GM21528 (cell line): Measurements from ENCODE around the gene SRRM2.

Experiments
- ATAC-seq: cut with Tn5 transposase; IDR thresholded peaks from one replicate; pipeline ENCODE4 v1.9.1; 2021; ENCODE audit warnings: mild to moderate bottlenecking, moderate library complexity; ENCODE audit not compliant: unreplicated experiment, low FRiP score

Gene SRRM2

DNA sequence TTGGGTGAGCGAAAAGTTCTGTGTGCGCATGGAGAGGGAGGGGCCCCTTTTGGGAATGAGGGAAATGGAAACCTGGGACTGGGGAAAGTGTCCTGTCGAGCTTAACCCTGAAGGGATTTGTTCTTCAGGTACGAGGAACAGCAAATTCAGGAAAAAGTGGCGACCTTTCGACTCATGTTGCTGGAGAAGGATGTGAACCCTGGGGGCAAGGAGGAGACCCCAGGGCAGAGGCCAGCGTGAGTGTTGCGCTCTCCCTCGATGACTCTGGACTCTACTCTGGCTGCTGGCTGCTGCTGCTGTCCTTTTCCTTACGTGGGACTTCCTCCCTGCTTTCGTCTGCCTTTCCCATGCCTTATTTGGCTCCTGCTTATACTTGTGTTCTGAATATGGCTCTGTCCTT lies 4.9 kb downstream of the SRRM2 start:
- no peak for ATAC-seq

DNA sequence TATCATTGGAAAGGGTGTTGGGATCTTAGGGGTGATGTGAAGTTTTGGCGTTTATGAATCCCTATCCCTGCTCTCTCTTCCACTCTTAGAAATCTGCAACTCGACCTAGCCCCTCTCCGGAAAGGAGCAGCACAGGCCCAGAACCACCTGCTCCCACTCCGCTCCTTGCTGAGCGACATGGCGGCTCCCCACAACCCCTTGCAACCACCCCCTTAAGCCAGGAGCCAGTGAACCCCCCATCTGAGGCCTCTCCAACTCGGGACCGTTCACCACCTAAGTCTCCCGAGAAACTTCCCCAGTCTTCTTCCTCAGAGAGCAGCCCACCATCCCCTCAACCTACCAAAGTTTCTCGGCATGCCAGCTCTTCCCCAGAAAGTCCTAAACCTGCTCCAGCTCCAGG lies 9.0 kb downstream of the SRRM2 start:
- ATAC-seq: no peak

DNA sequence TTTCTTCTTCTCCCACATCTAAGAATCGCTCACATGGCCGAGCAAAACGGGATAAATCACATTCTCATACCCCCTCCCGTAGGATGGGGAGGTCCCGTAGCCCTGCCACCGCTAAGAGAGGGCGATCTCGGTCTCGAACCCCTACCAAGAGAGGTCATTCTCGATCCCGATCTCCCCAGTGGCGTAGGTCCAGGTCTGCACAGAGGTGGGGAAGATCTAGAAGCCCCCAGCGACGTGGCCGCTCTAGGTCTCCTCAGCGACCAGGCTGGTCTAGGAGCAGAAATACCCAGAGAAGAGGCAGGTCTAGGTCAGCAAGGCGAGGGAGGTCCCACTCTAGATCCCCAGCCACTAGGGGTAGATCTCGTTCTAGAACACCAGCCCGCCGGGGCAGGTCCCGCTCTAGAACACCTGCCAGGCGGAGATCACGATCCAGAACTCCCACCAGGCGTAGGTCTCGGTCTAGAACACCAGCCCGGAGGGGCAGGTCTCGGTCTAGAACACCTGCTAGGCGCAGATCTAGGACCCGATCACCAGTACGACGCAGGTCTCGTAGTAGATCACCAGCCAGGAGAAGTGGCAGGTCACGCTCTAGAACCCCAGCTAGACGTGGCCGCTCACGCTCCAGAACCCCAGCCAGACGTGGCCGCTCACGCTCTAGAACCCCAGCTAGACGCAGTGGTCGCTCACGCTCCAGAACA lies 9.6 kb downstream of the SRRM2 start:
- no peak for ATAC-seq

DNA sequence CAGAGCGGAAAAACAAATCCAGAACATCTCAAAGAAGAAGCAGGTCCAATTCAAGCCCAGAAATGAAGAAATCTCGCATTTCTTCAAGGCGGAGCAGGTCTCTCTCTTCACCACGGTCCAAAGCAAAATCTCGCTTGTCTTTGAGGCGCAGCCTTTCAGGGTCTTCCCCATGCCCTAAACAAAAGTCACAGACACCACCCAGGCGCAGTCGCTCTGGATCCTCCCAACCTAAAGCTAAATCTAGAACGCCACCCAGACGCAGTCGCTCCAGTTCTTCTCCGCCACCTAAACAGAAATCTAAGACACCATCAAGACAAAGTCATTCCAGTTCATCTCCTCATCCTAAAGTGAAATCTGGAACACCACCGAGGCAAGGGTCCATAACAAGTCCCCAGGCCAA lies 10.3 kb downstream of the SRRM2 start:
- ATAC-seq: no peak

DNA sequence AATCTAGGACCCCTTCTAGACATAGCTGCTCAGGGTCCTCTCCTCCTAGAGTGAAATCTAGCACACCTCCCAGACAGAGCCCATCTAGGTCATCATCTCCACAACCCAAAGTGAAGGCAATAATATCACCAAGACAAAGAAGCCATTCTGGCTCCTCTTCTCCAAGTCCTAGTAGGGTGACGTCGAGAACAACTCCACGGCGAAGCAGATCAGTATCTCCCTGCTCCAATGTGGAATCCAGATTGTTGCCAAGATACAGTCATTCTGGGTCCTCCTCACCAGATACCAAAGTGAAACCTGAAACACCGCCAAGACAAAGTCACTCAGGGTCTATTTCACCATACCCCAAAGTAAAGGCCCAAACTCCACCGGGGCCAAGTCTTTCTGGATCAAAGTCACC lies 10.7 kb downstream of the SRRM2 start:
- ATAC-seq: no peak

DNA sequence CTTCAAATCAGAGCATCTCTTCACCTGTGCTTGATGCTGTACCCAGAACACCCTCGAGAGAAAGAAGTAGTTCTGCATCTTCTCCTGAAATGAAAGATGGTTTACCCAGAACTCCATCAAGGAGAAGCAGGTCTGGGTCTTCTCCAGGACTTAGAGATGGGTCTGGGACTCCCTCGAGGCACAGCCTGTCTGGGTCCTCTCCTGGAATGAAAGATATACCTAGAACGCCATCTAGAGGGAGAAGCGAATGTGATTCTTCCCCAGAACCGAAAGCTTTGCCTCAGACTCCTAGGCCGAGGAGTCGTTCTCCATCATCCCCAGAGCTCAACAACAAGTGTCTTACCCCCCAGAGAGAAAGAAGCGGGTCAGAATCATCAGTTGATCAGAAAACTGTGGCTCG lies 12.3 kb downstream of the SRRM2 start:
- ATAC-seq: no peak

DNA sequence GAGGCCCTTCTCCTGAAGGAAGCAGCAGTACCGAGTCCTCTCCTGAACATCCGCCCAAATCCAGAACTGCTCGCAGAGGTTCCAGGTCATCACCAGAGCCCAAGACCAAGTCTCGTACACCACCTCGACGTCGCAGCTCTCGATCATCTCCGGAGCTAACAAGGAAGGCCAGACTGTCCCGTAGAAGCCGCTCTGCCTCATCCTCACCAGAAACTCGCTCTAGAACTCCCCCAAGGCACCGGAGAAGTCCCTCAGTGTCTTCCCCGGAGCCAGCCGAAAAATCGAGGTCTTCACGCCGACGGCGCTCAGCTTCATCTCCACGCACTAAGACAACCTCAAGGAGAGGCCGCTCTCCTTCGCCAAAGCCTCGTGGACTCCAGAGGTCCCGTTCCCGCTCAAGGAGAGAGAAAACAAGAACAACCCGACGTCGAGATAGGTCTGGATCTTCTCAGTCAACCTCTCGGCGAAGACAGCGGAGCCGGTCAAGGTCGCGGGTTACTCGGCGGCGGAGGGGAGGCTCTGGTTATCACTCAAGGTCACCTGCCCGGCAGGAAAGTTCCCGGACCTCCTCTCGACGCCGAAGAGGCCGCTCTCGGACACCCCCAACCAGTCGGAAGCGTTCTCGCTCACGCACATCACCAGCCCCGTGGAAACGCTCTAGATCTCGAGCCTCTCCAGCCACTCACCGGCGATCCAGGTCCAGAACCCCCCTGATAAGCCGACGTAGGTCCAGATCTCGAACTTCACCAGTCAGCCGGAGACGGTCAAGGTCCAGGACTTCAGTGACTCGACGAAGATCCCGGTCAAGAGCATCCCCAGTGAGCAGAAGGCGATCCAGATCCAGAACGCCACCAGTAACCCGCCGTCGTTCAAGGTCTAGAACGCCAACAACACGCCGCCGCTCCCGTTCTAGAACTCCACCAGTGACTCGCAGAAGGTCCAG lies 13.3 kb downstream of the SRRM2 start:
- no peak for ATAC-seq

DNA sequence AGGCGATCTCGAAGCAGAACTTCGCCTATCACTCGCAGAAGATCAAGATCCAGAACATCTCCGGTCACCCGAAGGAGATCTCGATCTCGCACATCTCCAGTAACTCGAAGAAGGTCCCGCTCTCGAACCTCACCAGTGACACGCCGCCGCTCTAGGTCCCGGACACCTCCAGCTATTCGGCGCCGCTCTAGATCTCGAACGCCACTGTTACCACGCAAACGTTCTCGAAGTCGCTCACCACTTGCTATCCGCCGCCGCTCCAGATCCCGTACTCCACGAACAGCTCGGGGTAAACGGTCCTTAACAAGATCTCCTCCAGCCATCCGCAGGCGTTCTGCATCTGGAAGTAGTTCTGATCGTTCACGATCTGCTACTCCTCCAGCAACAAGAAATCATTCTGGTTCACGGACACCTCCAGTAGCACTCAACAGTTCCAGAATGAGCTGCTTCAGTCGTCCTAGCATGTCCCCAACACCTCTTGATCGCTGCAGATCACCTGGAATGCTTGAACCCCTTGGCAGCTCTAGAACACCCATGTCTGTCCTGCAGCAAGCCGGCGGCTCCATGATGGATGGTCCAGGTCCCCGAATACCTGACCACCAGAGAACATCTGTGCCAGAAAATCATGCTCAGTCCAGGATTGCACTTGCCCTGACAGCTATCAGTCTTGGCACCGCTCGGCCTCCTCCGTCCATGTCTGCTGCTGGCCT lies 14.1 kb downstream of the SRRM2 start:
- no peak for ATAC-seq

DNA sequence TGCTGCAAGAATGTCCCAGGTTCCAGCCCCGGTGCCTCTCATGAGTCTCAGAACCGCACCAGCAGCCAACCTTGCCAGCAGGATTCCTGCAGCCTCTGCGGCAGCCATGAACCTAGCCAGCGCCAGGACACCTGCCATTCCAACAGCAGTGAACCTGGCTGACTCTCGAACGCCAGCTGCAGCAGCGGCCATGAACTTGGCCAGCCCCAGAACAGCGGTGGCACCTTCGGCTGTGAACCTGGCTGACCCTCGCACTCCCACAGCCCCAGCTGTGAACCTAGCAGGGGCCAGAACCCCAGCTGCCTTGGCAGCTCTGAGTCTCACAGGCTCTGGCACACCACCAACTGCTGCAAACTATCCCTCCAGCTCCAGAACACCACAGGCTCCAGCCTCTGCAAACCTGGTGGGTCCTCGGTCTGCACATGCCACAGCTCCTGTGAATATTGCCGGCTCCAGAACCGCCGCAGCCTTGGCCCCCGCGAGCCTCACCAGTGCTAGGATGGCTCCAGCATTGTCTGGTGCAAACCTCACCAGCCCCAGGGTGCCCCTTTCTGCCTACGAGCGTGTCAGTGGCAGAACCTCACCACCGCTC lies 14.8 kb downstream of the SRRM2 start:
- ATAC-seq: no peak

DNA sequence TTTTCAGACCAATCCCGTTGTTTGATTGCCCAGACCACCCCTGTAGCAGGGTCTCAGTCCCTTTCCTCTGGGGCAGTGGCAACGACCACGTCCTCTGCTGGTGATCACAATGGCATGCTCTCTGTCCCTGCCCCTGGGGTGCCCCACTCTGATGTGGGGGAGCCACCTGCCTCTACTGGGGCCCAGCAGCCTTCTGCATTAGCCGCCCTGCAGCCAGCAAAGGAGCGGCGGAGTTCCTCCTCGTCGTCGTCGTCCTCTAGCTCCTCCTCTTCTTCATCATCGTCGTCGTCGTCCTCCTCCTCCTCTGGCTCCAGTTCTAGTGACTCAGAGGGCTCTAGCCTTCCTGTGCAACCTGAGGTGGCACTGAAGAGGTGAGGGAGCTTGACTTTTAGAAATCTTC lies 15.5 kb downstream of the SRRM2 start:
- no peak for ATAC-seq

DNA sequence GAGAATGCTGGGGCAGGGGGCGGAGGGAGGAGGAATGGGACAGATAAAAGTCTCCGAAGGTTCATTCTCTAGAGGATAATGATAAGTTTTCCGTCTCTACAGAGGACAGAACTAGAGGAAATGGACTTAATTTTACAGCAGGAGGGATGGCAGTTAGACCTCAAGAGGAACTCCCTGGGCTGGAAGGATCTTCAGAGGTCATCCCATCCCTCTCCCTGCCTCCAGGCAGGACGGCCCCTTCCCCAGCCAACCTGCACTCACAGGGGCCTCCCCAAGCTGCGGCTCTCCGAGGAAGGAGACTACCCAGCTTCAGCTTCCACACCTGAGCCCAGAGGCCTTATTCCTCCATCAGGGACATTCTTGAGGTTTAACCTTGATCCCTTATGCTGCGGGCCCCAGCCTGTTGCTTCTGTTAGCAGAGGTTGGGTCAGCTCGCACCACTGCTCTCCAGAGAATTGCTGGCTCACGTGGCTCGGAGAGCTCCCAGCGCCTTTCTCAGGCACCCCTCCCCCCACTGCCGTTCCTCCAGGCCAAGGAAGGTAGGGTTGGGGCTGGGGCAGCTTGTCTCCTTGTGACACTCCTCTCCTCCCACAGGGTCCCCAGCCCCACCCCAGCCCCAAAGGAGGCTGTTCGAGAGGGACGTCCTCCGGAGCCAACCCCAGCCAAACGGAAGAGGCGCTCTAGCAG lies 16.1 kb downstream of the SRRM2 start:
- ATAC-seq: no peak

DNA sequence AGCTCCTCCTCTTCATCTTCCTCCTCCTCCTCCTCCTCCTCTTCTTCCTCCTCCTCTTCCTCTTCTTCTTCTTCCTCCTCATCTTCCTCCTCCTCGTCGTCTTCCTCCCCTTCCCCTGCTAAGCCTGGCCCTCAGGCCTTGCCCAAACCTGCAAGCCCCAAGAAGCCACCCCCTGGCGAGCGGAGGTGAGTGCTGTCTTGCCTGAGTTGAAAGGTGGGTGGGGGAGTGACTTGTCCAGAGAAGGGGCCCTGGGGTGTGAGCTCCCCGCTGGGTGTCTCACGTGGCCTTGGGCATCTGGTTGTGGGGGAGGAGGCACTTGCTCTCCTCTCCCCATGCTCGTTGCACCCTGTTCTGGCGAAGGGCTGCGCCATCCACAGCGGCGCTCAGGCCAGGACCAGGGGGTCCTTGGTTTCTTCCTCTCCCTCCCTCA lies 16.7 kb downstream of the SRRM2 start:
- no peak for ATAC-seq

DNA sequence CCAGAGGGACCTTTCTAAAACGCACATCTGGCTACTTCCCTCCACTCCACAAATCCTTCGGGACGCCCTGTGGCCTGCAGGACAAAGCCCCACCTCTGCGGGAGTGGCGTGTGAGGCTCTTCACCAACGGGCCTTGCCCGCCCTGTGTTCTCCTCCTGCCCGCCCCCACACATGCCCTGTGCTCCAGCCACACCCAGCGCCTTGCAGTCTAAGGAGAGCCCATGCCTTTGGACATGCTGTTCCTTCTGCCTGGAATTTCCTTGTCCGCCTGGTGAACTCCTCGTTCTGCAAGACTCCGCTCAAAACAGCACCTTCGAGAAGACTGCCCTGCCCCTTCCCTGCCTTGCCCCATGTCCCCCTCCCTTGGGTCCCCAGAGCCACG lies 17.2 kb downstream of the SRRM2 start:
- no peak for ATAC-seq

DNA sequence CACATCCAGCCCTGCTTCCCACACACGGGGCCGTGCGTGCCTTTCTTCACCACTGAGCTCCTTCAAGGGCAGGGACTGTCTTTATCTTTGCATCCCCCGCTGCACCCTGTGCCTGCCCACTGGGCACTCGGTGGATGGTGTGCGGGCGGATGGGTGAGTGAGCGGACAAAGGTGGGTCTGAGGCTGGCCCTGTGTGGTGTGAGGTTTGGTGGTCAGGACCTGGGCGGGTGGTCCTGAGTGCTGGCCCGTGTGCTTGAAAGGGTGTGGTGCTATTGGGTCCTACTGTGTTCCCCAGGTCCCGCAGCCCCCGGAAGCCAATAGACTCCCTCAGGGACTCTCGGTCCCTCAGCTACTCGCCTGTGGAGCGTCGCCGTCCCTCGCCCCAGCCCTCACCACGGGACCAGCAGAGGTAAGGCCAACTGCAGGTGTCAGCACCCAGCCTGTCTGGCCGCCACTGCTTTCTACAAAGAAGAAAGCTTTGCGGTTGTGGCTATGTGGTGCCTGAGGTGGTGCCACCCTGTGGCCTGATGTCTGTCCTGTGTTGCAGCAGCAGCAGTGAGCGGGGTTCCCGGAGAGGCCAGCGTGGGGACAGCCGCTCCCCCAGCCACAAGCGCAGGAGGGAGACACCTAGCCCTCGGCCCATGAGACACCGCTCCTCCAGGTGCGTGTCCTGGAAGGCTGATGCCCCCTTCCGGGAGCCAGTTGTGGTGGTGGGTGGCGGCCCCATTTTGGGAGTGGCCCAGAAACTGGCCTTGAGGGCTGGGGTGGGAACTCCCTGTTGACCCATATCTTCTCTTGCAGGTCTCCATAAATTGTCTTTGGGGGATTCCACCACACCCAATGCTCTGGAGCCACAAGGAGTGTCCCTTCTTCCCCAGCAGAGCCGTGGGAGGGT lies 17.9 kb downstream of the SRRM2 start:
- no peak for ATAC-seq

DNA sequence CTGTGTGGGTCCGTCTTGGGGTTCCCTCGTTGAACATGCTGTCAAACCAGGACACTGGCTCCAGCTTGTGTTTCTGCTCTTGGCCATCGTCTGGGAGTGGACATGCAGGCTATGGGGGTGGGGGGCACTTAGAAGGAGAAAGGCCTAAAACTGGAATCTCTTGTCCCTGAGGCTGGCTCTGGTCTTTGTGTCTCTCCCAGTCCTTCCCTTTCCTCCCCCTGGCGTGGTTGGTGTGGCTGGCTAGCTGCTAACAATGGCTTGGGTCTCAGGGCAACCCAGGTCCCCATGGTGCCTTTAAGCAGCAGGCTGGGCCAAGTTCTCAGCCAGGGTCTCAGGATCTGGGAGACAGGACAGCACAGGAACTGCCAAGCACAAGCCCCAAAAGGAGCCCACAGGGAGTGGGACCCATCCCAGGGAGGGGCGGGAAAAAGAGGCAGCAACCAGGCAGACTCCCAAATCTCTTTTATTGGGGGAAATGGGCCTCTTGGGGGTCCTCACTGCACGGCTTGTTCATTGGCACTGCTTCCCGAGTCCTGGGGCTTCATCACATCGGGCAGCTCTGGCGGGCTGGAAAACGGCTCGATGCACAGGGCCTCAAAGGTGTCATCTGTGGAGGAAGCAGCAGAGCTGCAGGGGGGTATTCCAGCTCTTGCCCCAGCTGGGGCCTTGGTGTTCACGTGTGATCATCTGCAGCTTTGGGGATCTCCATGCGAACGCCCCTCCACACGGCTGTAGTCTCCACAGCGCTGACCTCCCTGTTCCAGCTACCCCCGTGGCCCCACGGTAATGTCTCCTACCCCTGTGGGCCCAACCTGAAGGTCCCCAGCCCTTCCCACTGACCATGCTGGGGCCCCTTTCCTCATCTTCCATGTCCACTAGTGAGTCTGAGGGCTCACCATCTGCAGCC lies 19.3 kb downstream of the SRRM2 start:
- no peak for ATAC-seq

DNA sequence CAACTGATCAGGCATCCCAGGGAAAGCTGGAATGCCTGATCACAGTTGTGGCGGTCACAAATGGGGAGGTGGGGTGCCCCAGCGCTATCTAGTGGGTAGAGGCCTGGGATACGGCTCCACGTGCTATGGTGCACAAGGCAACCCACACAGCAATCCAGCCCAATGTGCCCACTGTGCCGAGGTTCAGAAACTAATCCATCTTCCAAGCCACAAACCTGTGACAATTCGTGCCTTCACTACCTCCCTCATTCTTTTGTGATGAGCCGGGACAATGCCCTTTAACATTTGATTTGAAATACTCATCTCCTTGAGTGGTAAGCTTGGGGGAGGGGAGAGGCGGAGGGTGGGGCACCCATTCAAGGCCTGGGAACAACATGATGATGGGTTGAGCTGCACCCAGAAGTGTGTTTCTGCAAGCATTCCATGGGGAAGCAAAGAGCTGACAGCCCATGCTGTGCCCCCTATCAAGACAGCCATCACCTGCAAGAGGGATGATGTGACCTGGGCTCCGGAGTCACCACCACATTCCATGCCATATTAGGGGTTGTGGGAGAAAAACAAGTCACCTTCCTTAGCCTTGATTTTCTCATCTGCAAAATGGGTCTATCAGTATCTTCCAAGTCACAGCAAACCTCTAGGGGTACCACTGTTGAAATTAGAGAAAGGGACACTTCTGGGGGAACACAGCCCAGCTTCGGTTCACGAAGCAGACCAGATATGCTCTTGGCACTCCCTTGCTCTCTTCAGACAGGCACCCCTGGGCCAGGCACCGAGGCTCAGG lies 20.9 kb downstream of the SRRM2 start:
- no peak for ATAC-seq

DNA sequence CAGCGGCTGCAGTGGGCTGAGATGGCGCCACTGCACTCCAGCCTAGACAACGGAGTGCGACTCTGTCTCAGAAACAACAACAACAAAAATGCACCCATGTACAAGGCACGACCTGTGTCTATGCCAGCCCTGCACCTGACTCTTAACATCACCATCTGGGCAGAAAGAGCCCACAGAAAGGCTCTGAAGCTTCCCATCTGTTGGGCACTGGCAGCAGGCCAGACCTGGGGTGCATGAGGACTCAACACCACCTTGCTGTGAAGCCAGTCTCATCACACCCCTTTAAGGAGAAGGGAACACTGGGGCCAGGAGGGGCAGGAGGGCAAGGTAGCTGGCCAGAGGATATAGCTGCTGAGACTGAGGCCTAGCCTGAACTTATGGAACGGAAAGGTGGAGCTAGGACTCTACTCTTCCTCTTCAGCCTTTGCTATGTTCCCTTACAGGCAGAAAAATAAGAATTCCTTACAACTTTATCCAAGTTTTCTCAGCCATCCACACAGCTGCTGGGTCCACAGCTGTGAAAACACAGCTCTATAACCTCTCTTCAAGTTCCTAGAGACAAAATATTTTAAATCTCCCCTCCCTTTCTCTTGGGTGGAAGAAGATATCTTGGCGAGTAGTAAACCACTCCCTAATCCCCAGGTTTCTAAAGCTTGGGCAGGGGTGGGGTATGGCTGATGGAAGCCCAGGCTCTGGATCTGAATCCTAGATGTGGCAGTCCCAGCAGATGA lies 21.9 kb downstream of the SRRM2 start:
- no peak for ATAC-seq
